Measurements from ENCODE around the gene ACOXL. TPM values are rescaled to one million over a fixed set of nuclear protein-coding genes. Genes with fewer than 3 reads are reported as not detected.

Gene ACOXL
- polyA plus RNA-seq, 1 donor from 2014 or later: not detected

DNA sequence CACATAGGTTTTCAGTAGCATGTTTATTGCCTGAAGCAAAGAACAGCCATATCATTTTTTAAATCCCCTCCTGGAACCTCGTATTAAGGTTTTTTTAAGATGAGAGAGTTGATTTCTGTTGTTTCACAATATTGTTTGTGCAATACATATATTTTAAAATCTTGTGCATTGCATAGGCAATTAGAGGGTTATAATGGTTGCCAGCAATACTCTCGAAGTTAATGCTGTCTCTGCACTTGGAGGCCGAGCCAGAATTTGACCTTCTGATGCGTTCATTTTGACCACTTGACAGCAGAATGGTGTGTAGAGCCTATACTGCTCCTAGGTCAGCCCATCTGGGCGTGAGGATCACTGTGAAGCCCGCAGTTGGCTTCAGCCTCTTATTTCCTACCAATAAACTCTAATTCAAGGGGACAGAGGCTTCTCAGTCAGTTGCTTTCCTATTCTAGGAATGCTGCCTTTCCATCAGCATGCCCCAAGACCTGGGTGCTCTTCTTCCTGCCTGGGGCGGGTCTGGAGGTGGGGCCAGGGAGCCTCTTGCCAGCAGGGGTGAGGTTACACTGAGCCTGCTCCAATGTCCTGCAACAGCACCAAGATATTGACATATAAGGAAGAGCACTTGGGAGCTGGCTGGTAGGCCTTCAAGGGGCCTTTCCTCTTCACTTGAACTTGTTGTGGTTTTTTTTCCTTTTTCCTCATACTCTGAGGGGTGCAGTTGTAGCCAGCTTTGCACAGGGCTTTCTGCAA is 297.0 kb downstream of the ACOXL start:
- peaks cover 0 to 4% (median 3%) of the 10 kb centered on the region in 3 donors for H3K4me1 Mint-ChIP-seq
- peaks cover 0 to 4% (median 2%) of the 10 kb centered on the region in 3 donors for H3K9me3 Mint-ChIP-seq
- H3K27me3 Mint-ChIP-seq: peaks cover 7% of the 10 kb centered on the region
- no peak overlapping the region for H3K27ac Mint-ChIP-seq
- no peak overlapping the region for H3K4me3 Mint-ChIP-seq
- peaks cover 2% of the 10 kb centered on the region for H3K36me3 Mint-ChIP-seq

DNA sequence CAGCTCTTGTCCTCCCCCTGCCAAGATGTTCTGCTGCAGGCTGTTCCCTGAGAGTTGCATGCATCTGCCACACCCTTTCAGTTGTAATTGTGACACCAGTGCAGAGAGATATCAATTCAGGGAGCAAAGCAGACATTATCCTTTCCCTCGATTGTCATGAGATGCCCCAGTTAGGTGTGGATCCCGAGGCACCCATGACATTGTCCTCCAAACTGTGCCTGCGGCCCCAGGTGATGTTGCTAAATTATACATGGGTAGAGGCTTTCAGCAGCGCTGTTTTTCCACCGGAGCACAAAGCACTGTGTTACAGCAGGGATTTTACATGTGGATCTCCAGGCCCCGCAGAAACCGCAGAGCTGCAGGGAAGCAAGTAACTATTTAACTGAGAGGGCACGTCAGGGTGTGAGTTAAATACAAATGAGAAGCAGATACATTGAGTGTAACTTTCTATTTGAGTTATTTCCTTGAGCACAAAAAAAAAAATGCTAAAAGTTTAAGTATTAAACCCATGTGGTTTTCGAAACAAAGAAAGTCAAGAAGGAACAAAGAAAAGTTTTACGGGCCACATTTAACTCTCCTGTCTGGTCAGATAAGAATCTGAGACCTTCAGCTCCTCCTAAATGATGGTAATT is 298.0 kb downstream of the ACOXL start:
- peaks cover 0 to 4% (median 3%) of the 10 kb centered on the region in 3 donors for H3K4me1 Mint-ChIP-seq
- peaks cover 0 to 4% (median 2%) of the 10 kb centered on the region in 3 donors for H3K9me3 Mint-ChIP-seq
- H3K36me3 Mint-ChIP-seq: peaks cover 2% of the 10 kb centered on the region
- H3K27me3 Mint-ChIP-seq: peaks cover 7% of the 10 kb centered on the region
- H3K27ac Mint-ChIP-seq: no peak overlapping the region
- no peak overlapping the region for H3K4me3 Mint-ChIP-seq

DNA sequence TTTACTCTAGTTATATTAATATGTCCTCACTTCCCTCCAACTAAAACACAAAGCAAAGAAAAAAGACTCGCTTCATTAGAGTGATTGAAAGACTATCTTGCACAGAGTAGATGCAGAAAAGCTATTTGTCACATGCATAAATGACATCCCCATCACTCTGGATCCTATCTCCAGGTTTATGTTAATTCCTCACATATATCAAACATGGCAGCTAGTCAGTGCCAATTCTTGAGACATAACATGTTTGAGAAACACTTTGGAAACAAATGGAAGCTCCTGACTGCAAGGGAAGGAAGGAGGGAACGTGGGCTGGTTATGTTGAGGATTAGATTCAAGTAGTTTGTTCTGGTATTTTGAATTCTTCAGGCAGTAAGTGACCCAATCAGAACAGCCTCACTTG is 298.6 kb downstream of the ACOXL start:
- H3K27me3 Mint-ChIP-seq: peaks cover 7% of the 10 kb centered on the region
- H3K36me3 Mint-ChIP-seq: peaks cover 2% of the 10 kb centered on the region
- no peak overlapping the region for H3K27ac Mint-ChIP-seq
- H3K9me3 Mint-ChIP-seq: peaks cover 0 to 4% (median 2%) of the 10 kb centered on the region in 3 donors
- no peak overlapping the region for H3K4me3 Mint-ChIP-seq
- peaks cover 3 to 8% (median 5%) of the 10 kb centered on the region in 3 donors for H3K4me1 Mint-ChIP-seq

DNA sequence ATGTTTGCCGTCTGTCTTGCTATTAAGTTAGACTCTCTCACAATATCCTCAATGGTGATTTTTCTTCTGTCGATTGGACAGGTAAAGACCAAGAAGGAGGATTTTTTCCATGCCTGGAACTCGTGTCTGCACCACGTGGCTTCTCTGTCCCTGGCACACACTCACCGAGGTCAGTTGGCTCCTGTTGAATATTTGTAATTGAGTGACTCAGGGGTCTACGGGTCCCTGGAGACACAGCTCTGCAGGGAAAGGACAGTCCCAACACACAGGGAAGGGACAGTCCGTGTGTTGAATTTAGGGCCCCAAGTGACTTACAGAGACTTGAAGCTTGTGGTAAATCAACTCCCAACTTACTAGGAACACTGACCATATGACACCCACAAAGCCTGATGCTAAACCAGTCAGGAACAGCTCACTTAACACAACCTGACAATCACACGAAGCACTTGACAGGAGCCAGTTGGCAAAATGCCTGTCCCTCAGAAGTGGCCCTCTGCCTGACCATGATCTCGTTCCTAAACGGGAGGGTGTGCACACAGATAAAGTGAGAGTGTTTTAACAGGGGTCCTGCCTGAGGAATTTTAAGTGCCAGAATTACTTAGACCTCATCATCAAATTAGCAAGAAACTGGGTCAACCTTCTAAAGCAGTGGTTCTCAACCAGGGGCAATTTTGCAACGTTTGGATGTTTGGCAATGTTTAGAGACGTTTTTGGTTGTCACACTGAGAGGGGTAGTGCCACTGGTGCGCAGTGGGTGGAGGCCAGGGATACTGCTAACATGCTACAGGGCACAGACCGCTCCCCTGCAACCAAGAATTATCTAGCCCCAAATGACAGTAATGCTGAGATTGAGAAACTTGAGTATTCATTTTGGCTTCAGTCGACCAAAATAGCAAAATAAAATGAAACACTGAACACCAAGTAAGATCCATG is 299.4 kb downstream of the ACOXL start:
- H3K4me1 Mint-ChIP-seq: peaks cover 3 to 9% (median 8%) of the 10 kb centered on the region in 3 donors
- peaks cover 7% of the 10 kb centered on the region for H3K27me3 Mint-ChIP-seq
- H3K27ac Mint-ChIP-seq: no peak overlapping the region
- H3K4me3 Mint-ChIP-seq: no peak overlapping the region
- peaks cover 0 to 4% (median 2%) of the 10 kb centered on the region in 3 donors for H3K9me3 Mint-ChIP-seq
- H3K36me3 Mint-ChIP-seq: no peaks in the 10 kb centered on the region

DNA sequence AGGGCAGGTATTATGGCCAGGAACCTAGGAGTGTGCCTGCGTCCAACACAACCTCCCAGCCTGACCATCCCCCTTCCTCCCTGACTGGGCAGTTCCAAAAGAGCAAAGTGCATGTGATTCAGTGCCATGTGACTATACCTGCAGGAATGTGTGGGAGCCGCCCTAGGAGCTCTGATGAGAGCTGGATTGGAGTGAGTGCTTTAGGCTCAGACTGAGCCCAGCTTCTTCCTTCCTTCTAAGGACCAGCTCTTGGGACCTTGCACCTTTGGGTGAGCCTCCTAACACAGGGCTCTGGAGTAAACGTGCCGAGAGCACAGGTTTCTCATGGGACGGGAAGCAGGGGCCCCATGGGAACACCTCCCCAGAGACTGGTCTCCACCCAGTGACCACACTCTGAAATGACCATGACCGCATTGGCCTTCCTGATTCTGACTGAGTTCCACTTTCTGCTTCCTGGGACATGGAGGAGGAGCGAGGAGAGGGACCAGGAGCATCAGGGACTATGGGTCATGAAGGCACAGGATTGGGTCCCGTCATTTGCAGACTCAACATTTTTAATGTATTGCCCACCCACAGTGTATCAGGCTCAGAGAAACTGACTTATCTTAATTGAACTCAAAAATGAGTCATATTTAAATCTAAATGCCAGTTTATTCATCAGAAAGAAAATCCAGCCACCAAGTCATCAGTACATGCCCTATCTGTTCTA is 300.5 kb downstream of the ACOXL start:
- Mint-ChIP-seq H3K27me3 (peaks cover 7% of the 10 kb centered on the region), H3K27ac (no peak overlapping the region), H3K4me1 (peaks cover 3 to 14% (median 9%) of the 10 kb centered on the region in 3 donors), H3K4me3 (no peak overlapping the region), H3K36me3 (no peaks in the 10 kb centered on the region), H3K9me3 (peaks cover 0 to 4% (median 2%) of the 10 kb centered on the region in 3 donors)

DNA sequence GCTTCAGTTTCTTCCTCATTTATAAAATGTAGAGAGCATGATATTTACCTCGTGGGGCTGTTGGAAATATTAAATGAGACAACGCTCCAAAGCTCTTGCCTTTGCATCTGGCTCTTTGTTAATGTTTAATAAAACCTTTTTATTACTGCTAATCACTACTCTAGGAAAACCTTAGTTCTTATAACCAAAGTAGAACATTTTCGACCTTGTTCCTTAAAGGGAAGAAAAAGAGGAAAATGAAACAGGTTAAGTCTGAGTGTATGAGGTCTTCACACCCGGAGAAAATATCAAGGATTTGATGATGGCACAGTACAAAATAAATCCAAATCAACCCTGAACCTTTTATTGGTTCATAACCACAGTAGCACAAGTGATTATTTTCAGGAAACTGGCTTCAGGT is 301.8 kb downstream of the ACOXL start:
- Mint-ChIP-seq H3K27me3 (peaks cover 7% of the 10 kb centered on the region), H3K4me3 (no peak overlapping the region), H3K9me3 (no peaks in the 10 kb centered on the region), H3K4me1 (peaks cover 3 to 14% (median 10%) of the 10 kb centered on the region in 3 donors), H3K27ac (no peak overlapping the region), H3K36me3 (no peaks in the 10 kb centered on the region)

DNA sequence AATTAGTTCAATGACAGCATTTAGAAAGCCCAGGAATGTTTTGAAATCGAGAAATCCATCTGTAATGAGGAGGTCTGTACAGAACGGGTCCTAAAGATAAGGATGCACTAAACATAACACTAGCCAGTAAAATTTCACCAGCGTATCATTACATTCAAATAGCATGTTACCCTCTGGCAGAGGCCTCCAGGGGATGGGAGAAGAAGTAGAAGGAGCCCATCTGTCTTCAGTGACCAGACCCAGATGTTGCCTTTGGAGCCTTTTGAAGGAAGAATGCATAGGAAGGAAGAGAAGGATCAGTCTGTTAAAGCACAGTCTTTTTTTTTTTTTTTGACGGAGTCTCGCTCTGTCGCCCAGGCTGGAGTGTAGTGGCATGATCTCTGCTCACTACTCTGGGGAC is 302.2 kb downstream of the ACOXL start:
- Mint-ChIP-seq H3K36me3 (no peaks in the 10 kb centered on the region), H3K27ac (no peak overlapping the region), H3K4me1 (peaks cover 3 to 14% (median 10%) of the 10 kb centered on the region in 3 donors), H3K27me3 (peaks cover 7% of the 10 kb centered on the region), H3K4me3 (no peak overlapping the region), H3K9me3 (no peaks in the 10 kb centered on the region)

DNA sequence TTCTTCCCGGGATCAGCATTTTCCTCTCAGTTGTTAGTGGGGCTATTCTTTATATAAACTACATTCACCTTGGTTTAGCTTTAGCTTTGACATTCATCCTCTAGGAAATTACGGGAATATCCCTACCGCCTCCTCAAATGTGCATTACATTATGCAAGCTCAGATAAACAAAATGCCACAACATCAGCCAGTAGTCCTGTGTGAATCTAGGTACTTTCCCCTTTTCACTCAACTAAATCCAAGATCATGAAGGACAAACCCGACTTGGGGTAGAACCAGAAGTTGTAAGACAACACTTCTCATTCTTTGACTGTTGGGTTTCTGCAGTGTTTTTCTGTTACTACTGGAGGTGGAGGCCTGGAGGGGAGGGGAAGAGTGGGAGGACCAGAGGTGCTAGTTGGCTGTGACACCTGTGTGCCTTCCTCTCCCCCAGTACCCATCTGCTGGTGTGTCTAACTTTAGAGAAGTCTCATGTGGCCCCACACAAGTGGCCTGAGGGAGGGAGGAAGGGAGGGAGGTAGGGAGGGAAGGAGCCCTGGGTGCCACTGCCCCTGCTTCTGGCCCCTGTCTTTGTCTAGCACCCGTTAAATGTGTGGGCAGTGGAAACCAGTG is 303.6 kb downstream of the ACOXL start:
- Mint-ChIP-seq H3K27me3 (peaks cover 7% of the 10 kb centered on the region), H3K27ac (no peak overlapping the region)

DNA sequence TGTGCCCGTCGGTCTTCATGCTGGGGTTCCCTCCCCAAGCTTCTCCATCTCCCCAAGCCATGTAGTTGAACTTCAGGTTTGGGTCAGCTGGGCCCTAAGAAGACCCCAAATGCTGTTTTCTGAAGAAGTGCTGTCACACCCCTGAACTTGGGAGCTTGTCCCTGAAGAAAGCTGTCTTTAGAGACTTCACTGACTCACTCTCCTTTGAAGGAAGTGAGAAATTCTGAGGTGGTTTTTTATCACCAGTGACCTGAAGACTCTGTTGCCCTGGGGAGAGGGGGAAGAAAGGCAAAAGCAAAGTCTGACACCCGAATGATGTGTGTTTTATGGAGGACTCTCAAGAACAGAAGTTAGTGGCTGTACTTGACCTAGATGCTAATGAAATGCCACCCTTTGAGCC is 304.8 kb downstream of the ACOXL start:
- H3K27ac Mint-ChIP-seq: peak overlapping the region in 1 of 3 donors; percentile 64
- peak overlapping the region in 1 of 4 donors; percentile 55 for H3K4me3 Mint-ChIP-seq
- H3K36me3 Mint-ChIP-seq: no peaks in the 10 kb centered on the region
- peaks cover 2% of the 10 kb centered on the region for H3K27me3 Mint-ChIP-seq
- peaks cover 0 to 1% (median 0%) of the 10 kb centered on the region in 3 donors for H3K9me3 Mint-ChIP-seq
- H3K4me1 Mint-ChIP-seq: peaks cover 0 to 17% (median 7%) of the 10 kb centered on the region in 3 donors

More for the DNA sequence above, 303.6 kb downstream of the ACOXL start:
- Mint-ChIP-seq H3K4me1 (peaks cover 0 to 14% (median 7%) of the 10 kb centered on the region in 3 donors), H3K36me3 (no peaks in the 10 kb centered on the region), H3K4me3 (no peak overlapping the region), H3K9me3 (peaks cover 0 to under 1% (median 0%) of the 10 kb centered on the region in 3 donors)

DNA sequence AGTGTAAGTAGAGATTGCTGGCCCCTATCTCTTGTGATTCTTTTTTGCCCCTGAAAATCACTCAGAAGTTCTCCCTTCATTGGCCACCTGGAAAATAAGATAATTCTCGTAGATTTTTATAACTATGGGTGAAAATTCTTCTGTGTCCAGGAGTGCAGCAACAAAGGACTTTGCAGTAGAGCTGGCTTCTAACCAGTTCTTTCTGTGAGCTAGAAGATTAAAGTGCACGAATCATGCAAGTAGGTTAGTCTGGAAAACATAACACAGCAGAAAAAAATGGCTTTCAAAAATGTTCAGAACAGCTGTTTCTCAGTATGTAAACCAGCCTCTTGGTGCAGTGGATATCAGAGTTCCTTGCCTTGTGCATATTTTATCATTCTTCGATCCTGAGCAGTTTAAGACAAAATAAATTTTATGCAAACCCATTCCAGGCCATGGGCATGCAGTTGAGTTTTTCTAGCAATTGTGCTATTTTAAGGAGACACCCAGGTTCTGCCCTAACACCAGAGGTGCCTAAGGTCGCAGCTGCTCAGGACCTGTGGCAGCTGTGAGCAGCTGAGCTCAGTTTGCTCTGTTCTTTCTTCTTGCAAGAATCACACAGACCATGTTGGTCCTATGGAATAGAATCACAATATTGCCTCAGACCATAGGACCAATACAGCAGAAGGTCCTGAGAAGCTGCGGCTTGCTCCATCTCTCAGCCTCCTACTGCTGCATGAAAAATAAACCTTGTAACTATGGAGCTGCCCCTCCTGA is 307.4 kb downstream of the ACOXL start:
- Mint-ChIP-seq H3K27ac (no peak overlapping the region), H3K4me1 (peaks cover 8 to 20% (median 17%) of the 10 kb centered on the region in 3 donors), H3K9me3 (peaks cover 0 to 1% (median 0%) of the 10 kb centered on the region in 3 donors), H3K36me3 (no peaks in the 10 kb centered on the region), H3K4me3 (no peak overlapping the region), H3K27me3 (peaks cover 7% of the 10 kb centered on the region)

DNA sequence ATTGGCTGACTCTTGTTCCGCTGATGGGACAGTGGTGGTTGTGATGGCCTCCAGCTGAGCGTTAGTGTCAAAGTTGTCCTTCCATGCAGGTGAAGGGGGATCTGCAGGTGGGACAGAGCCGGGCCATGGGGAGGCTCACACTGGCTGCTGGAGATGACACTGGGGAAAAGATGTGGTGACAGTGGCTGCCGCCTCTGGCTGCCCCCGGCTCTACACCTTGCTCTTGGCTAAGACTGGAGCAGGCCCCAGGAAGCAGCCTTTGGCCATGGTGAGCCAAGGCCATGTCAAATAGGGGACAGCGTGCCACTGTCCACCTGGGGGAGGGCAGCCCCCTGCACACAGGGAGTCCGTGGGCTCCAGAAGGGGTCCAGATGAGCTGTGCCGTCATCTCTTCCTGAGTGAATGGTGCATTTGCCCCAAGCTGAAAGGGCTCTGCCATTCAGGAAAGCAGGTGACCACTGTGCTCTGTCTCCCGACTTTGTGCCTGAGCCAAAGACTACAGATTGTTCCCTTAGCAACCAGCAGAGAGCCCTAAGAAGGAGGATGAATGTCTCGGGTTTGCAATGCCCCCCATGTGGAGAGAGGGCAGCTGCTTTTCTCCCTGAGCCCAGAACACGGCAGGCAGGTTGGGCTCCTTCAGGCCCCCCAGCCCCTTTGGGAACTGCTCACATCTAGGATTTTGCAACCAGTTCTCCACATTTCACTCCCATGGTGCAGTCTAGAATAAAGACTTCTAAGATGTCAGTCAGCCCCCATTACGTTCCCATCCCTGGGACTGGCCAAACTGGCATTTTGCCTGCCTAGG is 309.2 kb downstream of the ACOXL start:
- Mint-ChIP-seq H3K4me3 (no peak overlapping the region), H3K36me3 (no peaks in the 10 kb centered on the region), H3K27ac (no peak overlapping the region), H3K9me3 (peaks cover 0 to 4% (median 1%) of the 10 kb centered on the region in 3 donors), H3K4me1 (peaks cover 8 to 13% (median 12%) of the 10 kb centered on the region in 3 donors), H3K27me3 (peaks cover 7% of the 10 kb centered on the region)

DNA sequence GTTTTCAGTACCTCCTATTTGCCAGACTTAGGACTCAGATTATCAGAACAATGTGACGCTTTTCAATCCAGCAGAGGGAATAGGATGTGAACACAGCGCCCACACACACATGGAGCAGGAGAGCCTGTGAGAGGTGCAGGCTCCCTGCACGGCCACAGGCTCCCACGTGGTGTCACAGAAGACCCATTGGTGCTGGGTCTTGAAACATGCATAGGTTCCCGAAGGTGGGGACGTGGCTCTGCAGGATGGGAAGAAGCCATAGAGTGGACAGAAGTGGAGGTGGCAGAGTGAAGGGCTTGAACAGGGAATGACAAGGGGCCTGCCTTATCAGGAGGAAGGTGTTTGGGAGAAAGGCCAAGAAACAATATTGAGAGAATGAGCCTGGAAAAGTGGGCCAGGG is 309.9 kb downstream of the ACOXL start:
- H3K4me3 Mint-ChIP-seq: no peak overlapping the region

More for the DNA sequence above, 309.9 kb downstream of the ACOXL start:
- peaks cover 0 to 4% (median 1%) of the 10 kb centered on the region in 3 donors for H3K9me3 Mint-ChIP-seq
- no peaks in the 10 kb centered on the region for H3K36me3 Mint-ChIP-seq
- peaks cover 7 to 12% (median 8%) of the 10 kb centered on the region in 3 donors for H3K4me1 Mint-ChIP-seq
- no peak overlapping the region for H3K27ac Mint-ChIP-seq
- H3K27me3 Mint-ChIP-seq: peaks cover 7% of the 10 kb centered on the region
